Esophagus muscularis mucosa (tissue), 3 donors: Measurements from ENCODE around the gene CELF4.

Source experiments
- POLR2A ChIP-seq: fragments of 450-650 bp; IDR thresholded peaks from one replicate; pipeline ENCODE4 v1.6.1; 2017; ENCODE audit warnings: antibody characterized with exemption, moderate library complexity, mild to moderate bottlenecking, low read depth
- TF ChIP-seq, protein P1 (sequence below), 3 experiments: fragments of 200-600 bp in 2 of 3; fragments of 450-650 bp in 1 of 3; sonication (generic) in 2 of 3; IDR thresholded peaks; one replicate each; pipeline ENCODE4 v1.5.1; 2017 to 2019; ENCODE audit warnings: antibody characterized with exemption in 3 of 3, mild to moderate bottlenecking in 2 of 3, moderate library complexity in 1 of 3

DNA sequence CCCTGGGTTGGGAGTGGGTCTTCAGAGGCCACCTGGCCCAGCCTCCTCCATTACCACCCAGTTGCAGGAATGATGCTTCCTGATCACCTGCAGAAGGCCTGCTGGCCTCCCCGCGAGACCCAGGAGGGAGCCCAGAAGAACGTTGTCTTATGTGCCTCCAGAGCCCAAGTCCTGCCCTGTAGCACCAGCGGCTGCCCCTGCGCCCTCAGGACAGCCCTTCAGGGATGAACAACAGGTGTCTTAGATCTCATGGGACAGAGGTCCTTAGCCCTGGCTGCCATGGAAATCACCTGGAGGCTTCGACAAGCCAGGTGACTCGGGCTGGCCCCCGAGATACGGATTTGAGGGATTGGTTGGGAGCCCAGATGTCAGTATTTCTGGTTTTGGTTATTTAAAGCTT is 278.8 kb downstream of the CELF4 start:
- no peak for TF ChIP-seq POLR2A
- TF ChIP-seq, protein P1, sequence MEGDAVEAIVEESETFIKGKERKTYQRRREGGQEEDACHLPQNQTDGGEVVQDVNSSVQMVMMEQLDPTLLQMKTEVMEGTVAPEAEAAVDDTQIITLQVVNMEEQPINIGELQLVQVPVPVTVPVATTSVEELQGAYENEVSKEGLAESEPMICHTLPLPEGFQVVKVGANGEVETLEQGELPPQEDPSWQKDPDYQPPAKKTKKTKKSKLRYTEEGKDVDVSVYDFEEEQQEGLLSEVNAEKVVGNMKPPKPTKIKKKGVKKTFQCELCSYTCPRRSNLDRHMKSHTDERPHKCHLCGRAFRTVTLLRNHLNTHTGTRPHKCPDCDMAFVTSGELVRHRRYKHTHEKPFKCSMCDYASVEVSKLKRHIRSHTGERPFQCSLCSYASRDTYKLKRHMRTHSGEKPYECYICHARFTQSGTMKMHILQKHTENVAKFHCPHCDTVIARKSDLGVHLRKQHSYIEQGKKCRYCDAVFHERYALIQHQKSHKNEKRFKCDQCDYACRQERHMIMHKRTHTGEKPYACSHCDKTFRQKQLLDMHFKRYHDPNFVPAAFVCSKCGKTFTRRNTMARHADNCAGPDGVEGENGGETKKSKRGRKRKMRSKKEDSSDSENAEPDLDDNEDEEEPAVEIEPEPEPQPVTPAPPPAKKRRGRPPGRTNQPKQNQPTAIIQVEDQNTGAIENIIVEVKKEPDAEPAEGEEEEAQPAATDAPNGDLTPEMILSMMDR (IDR thresholded peaks at IDR 0.05) = no peak
